HG02938 (cell line): ENCODE measurements around the gene DGCR6.
"Not testable (repeated sequence)": the region's sequence is repeated elsewhere in the genome, so short reads cannot be mapped to it uniquely, and the experiment has no call there.

Experiments
- ATAC-seq: cut with Tn5 transposase; IDR thresholded peaks from one replicate; pipeline ENCODE4 v1.9.1; 2021; ENCODE audit warnings: mild to moderate bottlenecking, moderate library complexity; ENCODE audit not compliant: unreplicated experiment

The DGCR6 gene

GRCh38 chr22:18905540-18906409 is at the start of gene DGCR6:
Gene DGCR6 (plus strand): TSS chr22:18906320. CDS start chr22:18906375, 55 bp downstream.
- ATAC-seq = peak; percentile 61

GRCh38 chr22:18859314-18859713 is 46.8 kb upstream of the DGCR6 start:
- ATAC-seq = not testable (repeated sequence)

GRCh38 chr22:18881260-18881659 is 24.9 kb upstream of the DGCR6 start:
- not testable (repeated sequence) for ATAC-seq

GRCh38 chr22:18884465-18884864 is 21.7 kb upstream of the DGCR6 start:
- not testable (repeated sequence) for ATAC-seq

- ATAC-seq = no peak
Observed at GRCh38 chr22:18888115-18888514, 18.0 kb upstream of the DGCR6 start.

- not testable (repeated sequence) for ATAC-seq
Observed at GRCh38 chr22:18890510-18891192, 15.5 kb upstream of the DGCR6 start.

- not testable (repeated sequence) for ATAC-seq
Observed at GRCh38 chr22:18893775-18894174, 12.3 kb upstream of the DGCR6 start.

GRCh38 chr22:18896037-18896657 is 10.0 kb upstream of the DGCR6 start:
- not testable (repeated sequence) for ATAC-seq

GRCh38 chr22:18906410-18906745 is 258 bp downstream of the DGCR6 start:
- ATAC-seq = peak; percentile 24

GRCh38 chr22:18906896-18907295 is 776 bp downstream of the DGCR6 start:
- no peak for ATAC-seq

GRCh38 chr22:18909556-18909955 is 3.4 kb downstream of the DGCR6 start:
- no peak for ATAC-seq

GRCh38 chr22:18911535-18911934 is 5.4 kb downstream of the DGCR6 start:
- ATAC-seq = not testable (repeated sequence)

- not testable (repeated sequence) for ATAC-seq
Observed at GRCh38 chr22:18912264-18912946, 6.3 kb downstream of the DGCR6 start.

GRCh38 chr22:18914558-18914957 is 8.4 kb downstream of the DGCR6 start:
- not testable (repeated sequence) for ATAC-seq

GRCh38 chr22:18915550-18915949 is 9.4 kb downstream of the DGCR6 start:
- not testable (repeated sequence) for ATAC-seq

GRCh38 chr22:18917818-18918217 is 11.7 kb downstream of the DGCR6 start:
- ATAC-seq = not testable (repeated sequence)

- not testable (repeated sequence) for ATAC-seq
Observed at GRCh38 chr22:18920257-18920902, 14.3 kb downstream of the DGCR6 start.

GRCh38 chr22:18925368-18926064 is 19.4 kb downstream of the DGCR6 start:
- no peak for ATAC-seq

- ATAC-seq = no peak
Observed at GRCh38 chr22:18927020-18927419, 20.9 kb downstream of the DGCR6 start.

GRCh38 chr22:18927573-18927972 is 21.5 kb downstream of the DGCR6 start:
- no peak for ATAC-seq
